GM23338 (cell line): Measurements from ENCODE around the gene SSBP2. TPM values are rescaled to one million over a fixed set of nuclear protein-coding genes. Genes with fewer than 3 reads are reported as not detected.

Experiments used
- ATAC-seq: fragments of 200-7000 bp; cut with Tn5 transposase; 3 replicates; pipeline ENCODE4 v1.9.1; 2020
- DNase-seq: peaks from one replicate; pipeline ENCODE4 v3.0.0-alpha.2; 2015; ENCODE audit warnings: low spot score
- H2AFZ ChIP-seq: fragments of 200-600 bp; sonication (generic); 2 replicates; pipeline ENCODE4 v1.8.0; 2016; ENCODE audit warnings: antibody characterized with exemption, mild to moderate bottlenecking, moderate library complexity
- H3F3A ChIP-seq: fragments of 200-600 bp; sonication (generic); replicated peaks from 2 replicates; pipeline ENCODE4 v1.8.0; 2017; ENCODE audit warnings: antibody characterized with exemption, mixed run types, low read depth
- H3K27ac ChIP-seq: fragments of 200-600 bp; sonication (generic); 2 replicates; pipeline ENCODE4 v1.6.1; 2016; ENCODE audit warnings: low read depth
- H3K27me3 ChIP-seq: fragments of 200-600 bp; sonication (generic); 2 replicates; pipeline ENCODE4 v1.8.0; 2016; ENCODE audit warnings: mild to moderate bottlenecking, mixed run types, moderate library complexity; ENCODE audit not compliant: insufficient read depth
- H3K36me3 ChIP-seq: fragments of 200-600 bp; sonication (generic); 2 replicates; pipeline ENCODE4 v1.8.0; 2016; ENCODE audit warnings: mild to moderate bottlenecking; ENCODE audit not compliant: insufficient read depth
- H3K4me1 ChIP-seq: fragments of 200-600 bp; sonication (generic); 2 replicates; pipeline ENCODE4 v1.8.0; 2016; ENCODE audit warnings: mild to moderate bottlenecking, moderate library complexity; ENCODE audit not compliant: insufficient read depth
- H3K4me2 ChIP-seq: fragments of 200-600 bp; sonication (generic); 2 replicates; pipeline ENCODE4 v1.7.1; 2017; ENCODE audit warnings: mixed run types
- H3K4me3 ChIP-seq: fragments of 200-600 bp; sonication (generic); 2 replicates; pipeline ENCODE4 v1.6.1; 2016; ENCODE audit warnings: mixed run types
- H3K79me2 ChIP-seq: fragments of 200-600 bp; sonication (generic); replicated peaks from 2 replicates; pipeline ENCODE4 v1.8.0; 2017; ENCODE audit warnings: mild to moderate bottlenecking; ENCODE audit not compliant: insufficient read depth
- H3K9me2 ChIP-seq: fragments of 200-600 bp; sonication (generic); 2 replicates; pipeline ENCODE4 v1.8.0; 2017; ENCODE audit not compliant: insufficient read depth
- H4K20me1 ChIP-seq: fragments of 200-600 bp; sonication (generic); replicated peaks from 2 replicates; pipeline ENCODE4 v1.8.0; 2017; ENCODE audit warnings: mild to moderate bottlenecking; ENCODE audit not compliant: insufficient read depth
- H3K27ac Mint-ChIP-seq: 2 replicates; pipeline ENCODE4 v1.8.0; 2020; ENCODE audit warnings: inconsistent platforms, mild to moderate bottlenecking, moderate library complexity, mixed read lengths
- H3K27me3 Mint-ChIP-seq: 3 replicates; pipeline ENCODE4 v1.8.0; 2022; ENCODE audit warnings: low read depth, mild to moderate bottlenecking, moderate library complexity, mixed read lengths, inconsistent platforms; ENCODE audit not compliant: insufficient read depth, poor library complexity
- H3K36me3 Mint-ChIP-seq: 3 replicates; pipeline ENCODE4 v1.8.0; 2021; ENCODE audit warnings: low read depth, mild to moderate bottlenecking, inconsistent platforms, moderate library complexity, mixed read lengths
- H3K4me1 Mint-ChIP-seq: 3 replicates; pipeline ENCODE4 v1.8.0; 2020; ENCODE audit warnings: mild to moderate bottlenecking, inconsistent platforms, mixed read lengths
- H3K4me3 Mint-ChIP-seq: 3 replicates; pipeline ENCODE4 v1.8.0; 2021; ENCODE audit warnings: moderate library complexity, mild to moderate bottlenecking, inconsistent platforms, mixed read lengths
- H3K9me3 Mint-ChIP-seq: 3 replicates; pipeline ENCODE4 v1.8.0; 2020; ENCODE audit warnings: moderate library complexity, mild to moderate bottlenecking, inconsistent platforms, mixed read lengths
- EZH2phosphoT487 ChIP-seq: fragments of 200-600 bp; sonication (generic); IDR thresholded peaks from one replicate; pipeline ENCODE4 v1.8.1; 2018; ENCODE audit warnings: antibody characterized with exemption; ENCODE audit not compliant: unreplicated experiment
- POLR2AphosphoS5 ChIP-seq: IDR thresholded peaks from 2 replicates; pipeline ENCODE4 v1.6.1; 2016; ENCODE audit warnings: antibody characterized with exemption, low read depth
- REST ChIP-seq: IDR thresholded peaks from one replicate; pipeline ENCODE4 v1.6.1; 2018; ENCODE audit warnings: antibody characterized with exemption; ENCODE audit not compliant: unreplicated experiment
- STAT1 ChIP-seq: IDR thresholded peaks from one replicate; pipeline ENCODE4 v1.6.1; 2016; ENCODE audit warnings: antibody characterized with exemption; ENCODE audit not compliant: unreplicated experiment
- ZNF462 ChIP-seq: fragments of 250-450 bp; sonication (Bioruptor Pico); IDR thresholded peaks from 2 replicates; pipeline ENCODE4 v1.5.0; 2020; ENCODE audit warnings: mild to moderate bottlenecking, moderate library complexity
- polyA plus RNA-seq: library from polyadenylated mRNA; unstranded; fragments of >200 nt; fragmentation: Nextera tagmentation; extraction: Ambion mirVana; gene quantifications from 2 replicates; pipeline ENCODE4 v1.2.1, GENCODE V29; 2016
- total RNA-seq: library from RNA; depleted of rRNA; stranded (reverse); fragments of >200 nt; shearing (Covaris generic); gene quantifications from 2 replicates; pipeline ENCODE4 v1.2.3, GENCODE V29; 2014

Gene SSBP2
- total and polyA plus RNA-seq, 2 experiments from 2014 or later, result 21.5 to 24.7 TPM

- no peak for TF ChIP-seq ZNF462 (CRISPR knock-in tag)
Observed at GRCh38 chr5:81542242-81542641, 208.7 kb downstream of the SSBP2 start (continued).

- H3K9me2 ChIP-seq, result no peaks in the 10 kb centered on the region
- H2AFZ ChIP-seq, result no peak overlapping the region
- H3K79me2 ChIP-seq, result 0 out of 2 replicates have a peak, but pooled peaks cover 3% of the 10 kb centered on the region
- no peaks in the 10 kb centered on the region for H3K4me1 Mint-ChIP-seq
- no peaks in the 10 kb centered on the region for H3K36me3 ChIP-seq
- H3K27me3 Mint-ChIP-seq, result no peaks in the 10 kb centered on the region
- no peak overlapping the region for H3K4me3 Mint-ChIP-seq
- no peak overlapping the region for H3K4me2 ChIP-seq
- no peaks in the 10 kb centered on the region for H3K27me3 ChIP-seq
- no peak overlapping the region for H3K27ac ChIP-seq
- peaks cover 12% of the 10 kb centered on the region; the same call in 1 of the 3 replicates for H3K36me3 Mint-ChIP-seq
- DNase-seq, result no peak
- H3F3A ChIP-seq, result no peaks in the 10 kb centered on the region
- H3K9me3 Mint-ChIP-seq, result peaks cover 4% of the 10 kb centered on the region; the same call in 1 of the 3 replicates
- no peaks in the 10 kb centered on the region for H4K20me1 ChIP-seq
- H3K4me3 ChIP-seq, result no peak overlapping the region
- H3K4me1 ChIP-seq, result no peaks in the 10 kb centered on the region
- ATAC-seq, result no peak
- H3K27ac Mint-ChIP-seq, result no peak overlapping the region
- TF ChIP-seq REST, result no peak
- TF ChIP-seq EZH2phosphoT487, result no peak
- TF ChIP-seq POLR2AphosphoS5, result no peak
- TF ChIP-seq STAT1, result no peak
- no peak for TF ChIP-seq ZNF462 (CRISPR knock-in tag)
Observed at GRCh38 chr5:81537905-81538547, 212.9 kb downstream of the SSBP2 start.
